H1 (cell line): ENCODE results near the gene TFAP2D. TPM values are rescaled to one million over a fixed set of nuclear protein-coding genes. Genes with fewer than 3 reads are reported as not detected.

Experiments used
- CTCF ChIA-PET: fragments of 300-600 bp; sonication (Branson Sonifier 250); formaldehyde crosslinking; loops from one replicate; lab custom pipeline; 2021; ENCODE audit not compliant: partially characterized antibody; lab: Charles Lee
- POLR2A ChIA-PET: fragments of 300-600 bp; sonication (Branson Sonifier 250); formaldehyde crosslinking; loops from one replicate; lab custom pipeline; 2021; ENCODE audit warnings: inconsistent platforms; ENCODE audit not compliant: partially characterized antibody; lab: Charles Lee
- DNase-seq, 2 experiments: peaks; one replicate each; pipeline versions ENCODE4 v3.0.0 to v3.0.0-alpha.2; 2010 to 2022; ENCODE audit warnings: low spot score in 2 of 2, low read depth in 1 of 2, mixed read lengths in 1 of 2
- FAIRE-seq: peaks from 2 replicates; lab custom pipeline; 2011; peaks lifted over from hg19 to GRCh38; lab: Jason Lieb, UNC
- H2AFZ ChIP-seq: 2 replicates; pipeline ENCODE4 v1.8.1; 2012; ENCODE audit warnings: low read length, inconsistent platforms
- H2AK5ac ChIP-seq: 2 replicates; pipeline ENCODE4 v1.6.1; 2013; ENCODE audit warnings: low read depth, low read length
- H2BK120ac ChIP-seq: replicated peaks from 2 replicates; pipeline ENCODE3; 2013; ENCODE audit warnings: low read depth, low read length, inconsistent platforms
- H2BK12ac ChIP-seq: 2 replicates; pipeline ENCODE4 v1.6.1; 2013; ENCODE audit warnings: low read depth, low read length
- H2BK15ac ChIP-seq: 2 replicates; pipeline ENCODE4 v1.6.1; 2013; ENCODE audit warnings: low read length
- H2BK20ac ChIP-seq: 2 replicates; pipeline ENCODE4 v1.6.1; 2013; ENCODE audit warnings: low read length
- H2BK5ac ChIP-seq: 2 replicates; pipeline ENCODE4 v1.6.1; 2013; ENCODE audit warnings: low read depth, low read length
- H3K14ac ChIP-seq: 2 replicates; pipeline ENCODE4 v1.6.1; 2013; ENCODE audit warnings: inconsistent platforms; ENCODE audit not compliant: insufficient read length
- H3K18ac ChIP-seq: 2 replicates; pipeline ENCODE4 v1.6.1; 2013; ENCODE audit warnings: low read length; ENCODE audit errors: extremely low read depth
- H3K23ac ChIP-seq: 2 replicates; pipeline ENCODE4 v1.6.1; 2013; ENCODE audit warnings: inconsistent platforms; ENCODE audit not compliant: insufficient read length
- H3K23me2 ChIP-seq: 2 replicates; pipeline ENCODE4 v1.6.1; 2013; ENCODE audit warnings: low read depth, low read length
- H3K27ac ChIP-seq: 2 replicates; pipeline ENCODE4 v1.6.1; 2011; ENCODE audit warnings: low read depth, low read length, inconsistent platforms
- H3K27me3 ChIP-seq, 4 experiments: replicated peaks in 1 of 4; 1 replicate in 1 of 4; 2 replicates in 3 of 4; pipeline versions ENCODE4 v1.6.1 to v1.8.1; 2011 to 2013; ENCODE audit warnings: low read length in 3 of 4, mild to moderate bottlenecking in 3 of 4, inconsistent platforms in 2 of 4, mixed read lengths in 2 of 4, moderate library complexity in 1 of 4; ENCODE audit not compliant: control insufficient read depth in 3 of 4, insufficient read depth in 3 of 4; ENCODE audit errors: extremely low read depth in 1 of 4
- H3K36me3 ChIP-seq, 4 experiments: 2 replicates each; pipeline versions ENCODE4 v1.6.1 to v1.8.1; 2011 to 2013; ENCODE audit warnings: mild to moderate bottlenecking in 4 of 4, low read length in 3 of 4, moderate library complexity in 2 of 4, control low read depth in 1 of 4, inconsistent platforms in 1 of 4; ENCODE audit not compliant: insufficient read depth in 4 of 4, control insufficient read depth in 2 of 4
- H3K4ac ChIP-seq: replicated peaks from 2 replicates; pipeline ENCODE3; 2013; ENCODE audit warnings: low read length, low read depth, mixed read lengths, inconsistent platforms; ENCODE audit not compliant: insufficient read length
- H3K4me1 ChIP-seq, 4 experiments: replicated peaks in 1 of 4; 1 replicate in 1 of 4; 2 replicates in 3 of 4; pipeline versions ENCODE4 v1.6.1 to v1.8.1; 2011 to 2013; ENCODE audit warnings: low read length in 3 of 4, inconsistent platforms in 2 of 4, mixed read lengths in 1 of 4; ENCODE audit not compliant: insufficient read depth in 4 of 4, control insufficient read depth in 3 of 4
- H3K4me2 ChIP-seq, 2 experiments: 2 replicates each; pipeline versions ENCODE4 v1.6.1 to v1.8.1; 2011 to 2013; ENCODE audit warnings: low read depth in 2 of 2, low read length in 2 of 2, control low read depth in 1 of 2, inconsistent platforms in 1 of 2, mild to moderate bottlenecking in 1 of 2; ENCODE audit not compliant: insufficient read depth in 1 of 2
- H3K4me3 ChIP-seq, 4 experiments: fragments of 200-600, 300-600 bp in 1 of 4; sonication (generic), shearing (Covaris generic), sonication (Bioruptor Twin) in 1 of 4; 2 replicates each; pipeline versions ENCODE4 v1.5.1 to v1.8.1; 2011 to 2016; ENCODE audit warnings: low read length in 4 of 4, low read depth in 3 of 4, control low read depth in 2 of 4, inconsistent platforms in 2 of 4, mild to moderate bottlenecking in 2 of 4, mixed read lengths in 1 of 4, moderate library complexity in 1 of 4; ENCODE audit not compliant: insufficient read depth in 2 of 4; ENCODE audit errors: extremely low read depth in 1 of 4
- H3K56ac ChIP-seq: replicated peaks from 2 replicates; pipeline ENCODE3; 2013; ENCODE audit warnings: low read depth, mild to moderate bottlenecking, mixed read lengths, low read length, inconsistent platforms; ENCODE audit not compliant: insufficient read length
- H3K79me1 ChIP-seq: 2 replicates; pipeline ENCODE4 v1.6.1; 2013; ENCODE audit warnings: low read depth, low read length, control low read depth
- H3K79me2 ChIP-seq, 2 experiments: 2 replicates each; pipeline versions ENCODE4 v1.6.1 to v1.8.1; 2012 to 2013; ENCODE audit warnings: low read length in 2 of 2, mild to moderate bottlenecking in 2 of 2, inconsistent platforms in 1 of 2; ENCODE audit not compliant: insufficient read depth in 2 of 2, control insufficient read depth in 1 of 2
- H3K9ac ChIP-seq, 4 experiments: replicated peaks in 1 of 4; 1 replicate in 1 of 4; 2 replicates in 3 of 4; pipeline versions ENCODE4 v1.6.1 to v1.8.1; 2011 to 2013; ENCODE audit warnings: low read depth in 3 of 4, low read length in 3 of 4, control low read depth in 2 of 4, mild to moderate bottlenecking in 2 of 4, moderate library complexity in 2 of 4, inconsistent platforms in 1 of 4; ENCODE audit errors: extremely low read depth in 1 of 4
- H3K9me3 ChIP-seq, 2 experiments: 2 replicates each; pipeline versions ENCODE4 v1.6.1 to v1.8.1; 2012 to 2013; ENCODE audit warnings: mild to moderate bottlenecking in 2 of 2, moderate library complexity in 2 of 2, control low read depth in 1 of 2, inconsistent platforms in 1 of 2, low read depth in 1 of 2, low read length in 1 of 2, mixed read lengths in 1 of 2; ENCODE audit not compliant: insufficient read depth in 2 of 2
- H4K20me1 ChIP-seq, 2 experiments: replicated peaks in 1 of 2; 2 replicates each; pipeline versions ENCODE3 to v1.8.1; 2011 to 2013; ENCODE audit warnings: inconsistent platforms in 2 of 2, low read length in 2 of 2, mild to moderate bottlenecking in 1 of 2; ENCODE audit not compliant: insufficient read depth in 2 of 2, control insufficient read depth in 1 of 2
- H4K5ac ChIP-seq: 2 replicates; pipeline ENCODE4 v1.6.1; 2013; ENCODE audit warnings: low read length, low read depth, mixed read lengths, inconsistent platforms; ENCODE audit not compliant: insufficient read length
- H4K8ac ChIP-seq: 2 replicates; pipeline ENCODE4 v1.8.0; 2013; ENCODE audit warnings: mild to moderate bottlenecking, moderate library complexity, low read length, inconsistent platforms; ENCODE audit not compliant: insufficient read depth; ENCODE audit errors: extremely low read depth
- H4K91ac ChIP-seq: replicated peaks from 2 replicates; pipeline ENCODE3; 2013; ENCODE audit warnings: low read length, mixed read lengths, inconsistent platforms; ENCODE audit not compliant: insufficient read length
- EGR1 ChIP-seq: IDR thresholded peaks from 2 replicates; pipeline ENCODE4 v1.6.1; 2011; ENCODE audit warnings: low read depth, low read length, borderline replicate concordance
- EZH2 ChIP-seq: fragments of 200-600 bp; sonication (generic); IDR thresholded peaks from 2 replicates; pipeline ENCODE4 v1.7.1; 2012; ENCODE audit warnings: low read depth, mild to moderate bottlenecking, moderate library complexity, low read length, inconsistent platforms; ENCODE audit not compliant: severe bottlenecking
- GABPA ChIP-seq: IDR thresholded peaks from 2 replicates; pipeline ENCODE4 v1.6.1; 2011; ENCODE audit warnings: mild to moderate bottlenecking, low read length, moderate library complexity, borderline replicate concordance; ENCODE audit not compliant: insufficient read depth
- GTF2F1 ChIP-seq: IDR thresholded peaks from 2 replicates; pipeline ENCODE4 v1.6.1; 2012; ENCODE audit warnings: low read depth, low read length, improper control_type of control experiment, borderline replicate concordance
- RNF2 ChIP-seq: fragments of 200-900, 300-1000 bp; sonication (generic); IDR thresholded peaks from 2 replicates; pipeline ENCODE4 v1.7.1; 2016; ENCODE audit warnings: borderline replicate concordance, low read depth, mild to moderate bottlenecking, antibody characterized with exemption, low read length; ENCODE audit not compliant: poor library complexity, severe bottlenecking; ENCODE audit errors: missing control alignments
- WGBS, 2 experiments: shearing (Covaris generic) in 1 of 2; methylation state at CpG; one replicate each; pipeline versions ENCODE4 v1.1.6 to v1.1.7; 2013 to 2015; ENCODE audit warnings: low lambda C conversion rate in 2 of 2, mixed read lengths in 2 of 2, inconsistent platforms in 1 of 2, low coverage in 1 of 2, missing lambda C conversion rate in 1 of 2; ENCODE audit not compliant: insufficient replicate concordance in 2 of 2, insufficient coverage in 1 of 2, insufficient read length in 1 of 2; ENCODE audit errors: extremely low coverage in 1 of 2, missing lambda C conversion rate in 1 of 2; 5-methylcytosine and 5-hydroxymethylcytosine counted together
- polyA plus RNA-seq, 7 experiments: library from polyadenylated mRNA; depleted of rRNA in 3 of 7; stranded (reverse) in 5 of 7; unstranded in 2 of 7; fragments of >200 nt in 5 of 7; fragments of 200-250 nt in 2 of 7; gene quantifications; 1 replicate in 5 of 7; 2 replicates in 1 of 7; 4 replicates in 1 of 7; pipeline versions ENCODE4 v1.2.1 to v1.2.3, GENCODE V29; 2011 to 2013; ENCODE audit warnings: missing spikeins in 2 of 7, mixed read lengths in 2 of 7
- total RNA-seq: library from RNA; stranded (reverse); fragmentation: NEBNext Ultra II Directional; extraction: Animal tissue kit (Norgen Biotek cat#: 25700); gene quantifications from 2 replicates; pipeline ENCODE4 v1.2.1, GENCODE V29; 2021

TFAP2D gene
- total and polyA plus RNA-seq, 2 of the 8 experiments (the other 6 are each of a cell fraction or from before 2014, with no cell fraction given): not detected

DNA sequence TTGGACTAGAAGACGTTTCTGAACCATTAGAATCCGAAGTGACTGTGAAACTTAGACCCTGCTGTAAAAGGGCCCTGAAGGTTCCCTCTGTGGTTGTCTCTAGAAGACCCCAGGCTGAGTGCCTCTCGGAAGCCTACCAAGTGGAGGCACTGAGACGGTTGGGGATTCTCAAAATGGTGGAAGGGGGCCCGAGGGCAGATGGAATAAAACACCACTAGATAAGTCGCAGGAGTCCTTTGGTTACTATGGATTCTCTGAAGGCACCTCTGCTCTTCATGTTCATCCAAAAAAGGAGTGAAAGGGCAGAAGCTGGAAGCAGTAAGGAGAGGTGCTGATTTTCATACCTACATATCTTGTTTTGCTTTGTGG, 4.0 kb upstream of the TFAP2D start:
- Histone ChIP-seq H2BK12ac (no peak overlapping the region), H3K27ac (no peak overlapping the region), H3K18ac (no peak overlapping the region), H3K27me3 (peaks cover 86 to 100% (median 98%) of the 10 kb centered on the region in 4 experiments), H3K23me2 (peaks cover 4% of the 10 kb centered on the region; the same call in 1 of the 2 replicates), H3K79me1 (no peaks in the 10 kb centered on the region), H3K9ac (no peak overlapping the region), H2BK120ac (no peak overlapping the region), H2AK5ac (no peak overlapping the region), H3K9me3 (no peaks in the 10 kb centered on the region), H2BK15ac (no peak overlapping the region), H3K4me3 (peak overlapping the region in 1 of 4 experiments; percentile 0; a peak in 1 of 8 replicates), H3K4me2 (peak overlapping the region in 1 of 2 experiments; percentile 21; a peak in 1 of 4 replicates), H4K8ac (no peak overlapping the region), H2BK20ac (no peak overlapping the region), H4K20me1 (peaks cover 9 to 17% of the 10 kb centered on the region in 2 experiments), H2BK5ac (no peak overlapping the region), H4K5ac (no peak overlapping the region), H3K4ac (no peak overlapping the region), H3K79me2 (no peaks in the 10 kb centered on the region), H3K23ac (no peak overlapping the region), H4K91ac (no peak overlapping the region), H3K56ac (no peak overlapping the region), H3K4me1 (peaks cover 3 to 23% (median 7%) of the 10 kb centered on the region in 4 experiments), H2AFZ (no peak overlapping the region), H3K14ac (no peak overlapping the region), H3K36me3 (no peaks in the 10 kb centered on the region)
- 23% methylated on average over 6 of the region's 6 CpGs; no CpG with 5 or more reads in 1 of the 2 experiments for WGBS, 2 experiments
- ChIA-PET CTCF (no interaction called here), POLR2A (no interaction called here)
- DNase-seq: no peak
- no peak for FAIRE-seq
- TF ChIP-seq GABPA (no peak), GTF2F1 (no peak), EZH2 (peak; percentile 82), RNF2 (peak; percentile 67), EGR1 (no peak)
